Cardiac muscle cell (in vitro differentiated cells and primary cell): ENCODE results near the gene DAD1. TPM values are rescaled to one million over a fixed set of nuclear protein-coding genes. Genes with fewer than 3 reads are reported as not detected.
A peak's percentile ranks its signal among the peaks of the same experiment; 100 is the strongest.

Experiments
- DNase-seq, 2 donors: peaks; one replicate each; pipeline versions ENCODE4 v3.0.0 to v3.0.0-alpha.2; 2010 to 2017; ENCODE audit warnings: low read depth in 1 of 2, low spot score in 1 of 2
- H3K27ac ChIP-seq: fragments of 200-600 bp; sonication (generic); 2 replicates; pipeline ENCODE4 v1.5.1; 2016
- H3K27me3 ChIP-seq: fragments of 200-600 bp; sonication (generic); 2 replicates; pipeline ENCODE4 v1.6.0; 2016; ENCODE audit warnings: control low read depth
- H3K36me3 ChIP-seq: fragments of 200-600 bp; sonication (generic); 2 replicates; pipeline ENCODE4 v1.5.1; 2016; ENCODE audit warnings: control low read depth
- H3K4me1 ChIP-seq: fragments of 200-600 bp; sonication (generic); 2 replicates; pipeline ENCODE4 v1.8.1; 2017; ENCODE audit warnings: low read depth, mild to moderate bottlenecking, mixed run types
- H3K4me3 ChIP-seq: fragments of 200-600 bp; sonication (generic); 2 replicates; pipeline ENCODE4 v1.5.1; 2016; ENCODE audit warnings: mild to moderate bottlenecking
- H3K9me3 ChIP-seq: fragments of 200-600 bp; sonication (generic); 2 replicates; pipeline ENCODE4 v1.5.1; 2017; ENCODE audit warnings: low read depth, mild to moderate bottlenecking, control low read depth
- polyA plus RNA-seq: library from polyadenylated mRNA; unstranded; fragments of >200 nt; fragmentation: Nextera tagmentation; extraction: Ambion mirVana; gene quantifications from 2 replicates; pipeline ENCODE4 v1.2.1, GENCODE V29; 2016
- total RNA-seq: library from RNA; depleted of rRNA; stranded (reverse); fragments of >200 nt; gene quantifications from 2 replicates; pipeline ENCODE4 v1.2.3, GENCODE V29; 2016
- TF ChIP-seq, protein P1 (sequence below): IDR thresholded peaks from 2 replicates; pipeline ENCODE4 v1.5.1; 2012; ENCODE audit warnings: low read depth, mild to moderate bottlenecking, low read length

Gene DAD1
- total and polyA plus RNA-seq, 2 experiments from 2014 or later, result 103 to 444 TPM

DNA sequence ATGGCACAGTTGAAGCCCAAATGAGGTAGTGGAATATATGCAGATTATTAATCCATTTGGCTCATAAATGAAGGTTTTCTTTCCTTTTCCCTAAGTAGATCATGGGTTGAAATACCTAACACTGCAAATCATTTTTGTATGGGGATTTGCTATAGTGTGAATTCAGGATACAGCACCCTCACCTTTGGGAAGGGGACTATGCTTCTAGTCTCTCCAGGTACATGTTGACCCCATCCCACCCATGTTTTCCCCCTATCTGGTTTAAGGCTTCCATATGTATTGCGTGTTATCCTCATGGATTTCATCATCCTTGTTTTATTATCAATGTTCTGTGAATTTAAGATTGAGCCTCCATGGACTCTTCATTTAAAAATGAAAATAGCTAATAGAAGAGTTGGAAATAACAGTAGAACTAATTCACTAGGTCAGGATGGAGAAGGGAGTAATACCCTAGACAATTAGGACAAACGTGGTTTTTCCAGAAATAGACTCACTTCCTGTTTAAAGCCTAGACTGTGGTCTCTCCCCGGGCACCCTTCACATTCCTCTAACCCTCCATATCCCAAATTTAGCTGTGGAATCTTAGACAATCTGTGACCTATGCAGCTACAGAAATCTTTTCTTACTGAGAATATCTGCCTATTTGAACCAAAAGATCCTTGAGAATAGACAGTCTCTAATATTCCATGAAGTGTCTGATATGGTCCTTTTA is 56.5 kb downstream of the DAD1 start:
- Histone ChIP-seq H3K27ac (no peak overlapping the region), H3K36me3 (no peaks in the 10 kb centered on the region), H3K4me1 (peaks cover 9% of the 10 kb centered on the region), H3K4me3 (no peak overlapping the region), H3K9me3 (no peaks in the 10 kb centered on the region), H3K27me3 (no peaks in the 10 kb centered on the region)
- DNase-seq, result peak; percentile 20 to 71
- TF ChIP-seq, protein P1, sequence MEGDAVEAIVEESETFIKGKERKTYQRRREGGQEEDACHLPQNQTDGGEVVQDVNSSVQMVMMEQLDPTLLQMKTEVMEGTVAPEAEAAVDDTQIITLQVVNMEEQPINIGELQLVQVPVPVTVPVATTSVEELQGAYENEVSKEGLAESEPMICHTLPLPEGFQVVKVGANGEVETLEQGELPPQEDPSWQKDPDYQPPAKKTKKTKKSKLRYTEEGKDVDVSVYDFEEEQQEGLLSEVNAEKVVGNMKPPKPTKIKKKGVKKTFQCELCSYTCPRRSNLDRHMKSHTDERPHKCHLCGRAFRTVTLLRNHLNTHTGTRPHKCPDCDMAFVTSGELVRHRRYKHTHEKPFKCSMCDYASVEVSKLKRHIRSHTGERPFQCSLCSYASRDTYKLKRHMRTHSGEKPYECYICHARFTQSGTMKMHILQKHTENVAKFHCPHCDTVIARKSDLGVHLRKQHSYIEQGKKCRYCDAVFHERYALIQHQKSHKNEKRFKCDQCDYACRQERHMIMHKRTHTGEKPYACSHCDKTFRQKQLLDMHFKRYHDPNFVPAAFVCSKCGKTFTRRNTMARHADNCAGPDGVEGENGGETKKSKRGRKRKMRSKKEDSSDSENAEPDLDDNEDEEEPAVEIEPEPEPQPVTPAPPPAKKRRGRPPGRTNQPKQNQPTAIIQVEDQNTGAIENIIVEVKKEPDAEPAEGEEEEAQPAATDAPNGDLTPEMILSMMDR, result no peak

DNA sequence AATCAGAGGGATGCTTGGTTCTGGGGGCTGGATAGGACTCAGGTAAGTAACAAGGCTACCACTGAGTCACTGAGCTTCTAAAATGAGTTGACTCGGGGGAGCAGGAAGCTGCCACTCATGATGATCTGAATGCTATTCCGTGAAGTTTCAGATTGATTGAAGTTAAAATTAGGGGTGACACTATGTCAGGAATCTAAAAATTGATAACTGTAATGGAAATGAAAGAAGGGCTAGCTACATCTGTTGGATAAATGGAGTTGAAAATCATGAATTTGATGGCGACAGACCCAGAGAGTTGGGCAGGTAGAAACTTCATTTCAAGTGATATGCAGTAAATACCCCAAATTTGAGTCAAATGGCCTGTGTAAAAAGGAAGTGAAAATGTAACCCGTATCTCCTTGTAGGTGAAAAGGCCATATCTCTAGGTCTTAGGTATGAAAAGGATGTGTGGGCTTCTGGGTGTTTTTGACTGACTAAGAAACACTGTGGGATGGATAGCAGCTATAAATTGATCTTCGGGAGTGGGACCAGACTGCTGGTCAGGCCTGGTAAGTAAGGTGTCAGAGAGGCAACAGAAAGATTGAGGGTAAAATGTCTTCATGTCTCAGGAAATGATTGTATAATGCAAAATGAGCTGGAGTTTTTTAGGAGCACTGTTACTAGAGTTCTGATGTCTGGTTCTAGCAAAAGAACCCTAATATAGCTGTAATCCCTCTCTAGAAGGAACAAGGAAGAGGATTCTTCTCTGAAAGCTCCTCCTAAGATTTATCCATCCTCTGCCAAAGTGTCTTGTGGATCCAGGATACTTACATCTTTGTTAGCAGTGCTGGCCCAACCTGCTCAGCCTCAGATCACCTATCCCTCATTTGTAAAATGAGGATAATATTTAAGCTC is 57.3 kb downstream of the DAD1 start:
- H3K27me3 ChIP-seq, result no peaks in the 10 kb centered on the region
- DNase-seq, result no peak
- no peak overlapping the region for H3K4me3 ChIP-seq
- H3K27ac ChIP-seq, result no peak overlapping the region
- no peaks in the 10 kb centered on the region for H3K36me3 ChIP-seq
- H3K4me1 ChIP-seq, result peaks cover 8% of the 10 kb centered on the region
- TF ChIP-seq, protein P1, result no peak
- H3K9me3 ChIP-seq, result no peaks in the 10 kb centered on the region

DNA sequence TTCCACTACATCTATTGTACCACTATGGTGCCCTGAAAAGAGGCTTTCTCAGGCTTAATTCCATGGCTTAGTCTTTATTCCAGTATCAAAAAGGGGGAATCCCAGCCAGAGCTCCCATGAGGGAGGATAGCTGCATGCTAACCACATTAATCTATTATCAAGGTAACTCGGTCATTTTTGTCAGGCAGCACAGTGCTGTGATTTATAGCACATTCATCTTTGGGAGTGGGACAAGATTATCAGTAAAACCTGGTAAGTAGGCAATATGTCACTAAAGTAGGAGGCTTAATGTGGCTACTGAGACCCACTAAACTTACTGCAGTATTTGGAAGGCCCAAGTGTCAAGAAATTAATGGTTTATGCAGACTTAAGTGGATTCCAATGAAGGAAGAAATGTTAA is 58.9 kb downstream of the DAD1 start:
- Histone ChIP-seq H3K4me1 (peaks cover 8% of the 10 kb centered on the region), H3K9me3 (no peaks in the 10 kb centered on the region), H3K27ac (no peak overlapping the region), H3K4me3 (no peak overlapping the region), H3K27me3 (no peaks in the 10 kb centered on the region), H3K36me3 (no peaks in the 10 kb centered on the region)
- TF ChIP-seq, protein P1, result no peak
- no peak for DNase-seq

DNA sequence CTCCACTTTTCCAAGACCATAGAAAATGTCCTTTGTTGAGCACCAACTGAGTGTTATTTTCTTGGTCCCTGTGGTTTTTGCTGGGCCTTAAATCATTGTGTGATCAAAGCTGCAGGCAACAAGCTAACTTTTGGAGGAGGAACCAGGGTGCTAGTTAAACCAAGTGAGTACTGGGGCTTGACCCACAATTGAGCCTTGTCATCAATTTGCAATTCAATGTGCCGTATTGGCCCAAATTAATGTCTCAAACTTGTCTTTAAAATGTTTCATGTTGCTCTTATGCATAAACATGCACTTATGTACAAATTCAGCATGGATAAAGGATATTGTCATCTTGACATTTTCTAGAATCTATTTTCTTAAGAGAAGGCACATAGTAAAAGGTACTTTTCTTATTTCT is 62.3 kb downstream of the DAD1 start:
- no peaks in the 10 kb centered on the region for H3K9me3 ChIP-seq
- H3K27ac ChIP-seq, result no peak overlapping the region
- no peaks in the 10 kb centered on the region for H3K4me1 ChIP-seq
- no peaks in the 10 kb centered on the region for H3K27me3 ChIP-seq
- TF ChIP-seq, protein P1, result no peak
- no peaks in the 10 kb centered on the region for H3K36me3 ChIP-seq
- H3K4me3 ChIP-seq, result no peak overlapping the region
- DNase-seq, result no peak

DNA sequence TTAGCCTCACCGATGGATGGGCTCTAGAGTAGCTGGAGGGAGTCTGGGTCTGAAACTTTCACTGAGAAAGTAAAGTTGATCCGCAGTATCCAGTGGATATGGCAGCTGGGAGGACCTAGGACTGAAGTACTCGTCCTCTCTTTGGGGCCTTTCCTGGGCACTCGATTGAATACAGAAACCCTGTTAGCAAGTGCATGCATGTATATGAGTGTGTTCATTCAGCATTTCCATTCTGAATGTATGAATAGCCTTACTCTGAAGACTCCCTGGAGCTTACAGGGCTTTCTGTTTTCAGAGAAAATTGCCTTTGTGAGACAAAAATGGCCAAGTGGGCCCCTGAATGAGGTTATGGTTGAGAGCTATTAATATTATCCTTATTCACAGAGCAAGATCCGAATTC is 62.8 kb downstream of the DAD1 start:
- DNase-seq, result no peak
- Histone ChIP-seq H3K4me3 (no peak overlapping the region), H3K4me1 (no peaks in the 10 kb centered on the region), H3K9me3 (no peaks in the 10 kb centered on the region), H3K27ac (no peak overlapping the region), H3K36me3 (no peaks in the 10 kb centered on the region), H3K27me3 (no peaks in the 10 kb centered on the region)
- TF ChIP-seq, protein P1, result no peak
